Uterus (tissue), 2 donors: ENCODE results near the gene INHBB.

Experiments
- CTCF ChIP-seq, 4 experiments: fragments of 200-600 bp in 2 of 4; fragments of 450-650 bp in 2 of 4; sonication (generic) in 2 of 4; IDR thresholded peaks; one replicate each; pipeline ENCODE4 v1.5.1; 2016 to 2019; ENCODE audit warnings: antibody characterized with exemption in 4 of 4, mild to moderate bottlenecking in 2 of 4, moderate library complexity in 1 of 4
- POLR2A ChIP-seq, 2 donors: fragments of 450-650 bp; IDR thresholded peaks; one replicate each; pipeline ENCODE4 v1.6.1; 2016; ENCODE audit warnings: antibody characterized with exemption in 2 of 2, mild to moderate bottlenecking in 1 of 2, moderate library complexity in 1 of 2

GRCh38 chr2:120322329-120322728, 23.6 kb upstream of the INHBB start:
- TF ChIP-seq CTCF (IDR thresholded peaks at IDR 0.05): no peak
- TF ChIP-seq POLR2A (IDR thresholded peaks at IDR 0.05): no peak
